Hepatocyte (in vitro differentiated cells): ENCODE measurements around the gene CHRNA1. TPM values are rescaled to one million over a fixed set of nuclear protein-coding genes. Genes with fewer than 3 reads are reported as not detected.
"Not testable (repeated sequence)": the region's sequence is repeated elsewhere in the genome, so short reads cannot be mapped to it uniquely, and the experiment has no call there.

Source experiments
- DNase-seq: peaks from one replicate; pipeline ENCODE4 v3.0.0-alpha.2; 2016; ENCODE audit warnings: low spot score
- H2AFZ ChIP-seq: fragments of 200-600 bp; sonication (generic); 2 replicates; pipeline ENCODE4 v1.6.0; 2016; ENCODE audit warnings: antibody characterized with exemption, mild to moderate bottlenecking
- H3K27ac ChIP-seq: fragments of 200-600 bp; sonication (generic); 2 replicates; pipeline ENCODE4 v1.5.1; 2016; ENCODE audit warnings: mild to moderate bottlenecking
- H3K27me3 ChIP-seq: fragments of 200-600 bp; sonication (generic); 2 replicates; pipeline ENCODE4 v1.6.1; 2016
- H3K36me3 ChIP-seq: fragments of 200-600 bp; sonication (generic); replicated peaks from 2 replicates; pipeline ENCODE4 v1.5.1; 2016; ENCODE audit warnings: low read depth; ENCODE audit not compliant: insufficient read depth
- H3K4me1 ChIP-seq: fragments of 200-600 bp; sonication (generic); 2 replicates; pipeline ENCODE4 v1.5.1; 2016; ENCODE audit warnings: mild to moderate bottlenecking, moderate library complexity; ENCODE audit not compliant: insufficient read depth
- H3K4me2 ChIP-seq: fragments of 200-600 bp; sonication (generic); 2 replicates; pipeline ENCODE4 v1.6.0; 2016
- H3K4me3 ChIP-seq: fragments of 200-600 bp; sonication (generic); 2 replicates; pipeline ENCODE4 v1.5.1; 2016; ENCODE audit warnings: mild to moderate bottlenecking
- H3K79me2 ChIP-seq: fragments of 200-600 bp; sonication (generic); 2 replicates; pipeline ENCODE4 v1.6.0; 2017; ENCODE audit warnings: mild to moderate bottlenecking
- H3K9me2 ChIP-seq: fragments of 200-600 bp; sonication (generic); replicated peaks from 2 replicates; pipeline ENCODE4 v1.6.0; 2017; ENCODE audit warnings: mild to moderate bottlenecking; ENCODE audit not compliant: insufficient read depth
- H3K9me3 ChIP-seq: fragments of 200-600 bp; sonication (generic); 2 replicates; pipeline ENCODE4 v1.5.1; 2016; ENCODE audit warnings: low read depth, mild to moderate bottlenecking
- H4K20me1 ChIP-seq: fragments of 200-600 bp; sonication (generic); 2 replicates; pipeline ENCODE4 v1.6.0; 2016; ENCODE audit warnings: mild to moderate bottlenecking; ENCODE audit not compliant: insufficient read depth, poor library complexity, severe bottlenecking
- CTCF ChIP-seq: fragments of 200-600 bp; sonication (generic); IDR thresholded peaks from 2 replicates; pipeline ENCODE4 v1.5.1; 2016; ENCODE audit warnings: antibody characterized with exemption, mild to moderate bottlenecking; ENCODE audit not compliant: poor library complexity
- EZH2 ChIP-seq: fragments of 200-600 bp; sonication (generic); IDR thresholded peaks from 2 replicates; pipeline ENCODE4 v1.6.1; 2016; ENCODE audit warnings: antibody characterized with exemption, mild to moderate bottlenecking, borderline replicate concordance
- EZH2phosphoT487 ChIP-seq: fragments of 200-600 bp; sonication (generic); IDR thresholded peaks from one replicate; pipeline ENCODE4 v1.6.1; 2018; ENCODE audit warnings: antibody characterized with exemption, mild to moderate bottlenecking, low read depth, moderate library complexity; ENCODE audit not compliant: unreplicated experiment, severe bottlenecking
- WGBS: methylation state at CpG from one replicate; pipeline ENCODE4 v1.1.6; 2016; ENCODE audit warnings: low lambda C conversion rate; ENCODE audit errors: missing lambda C conversion rate; 5-methylcytosine and 5-hydroxymethylcytosine counted together
- polyA plus RNA-seq: library from polyadenylated mRNA; unstranded; fragments of >200 nt; fragmentation: Nextera tagmentation; extraction: Ambion mirVana; gene quantifications from 2 replicates; pipeline ENCODE4 v1.2.1, GENCODE V29; 2016
- total RNA-seq: library from RNA; depleted of rRNA; stranded (reverse); fragments of >200 nt; gene quantifications from 2 replicates; pipeline ENCODE4 v1.2.3, GENCODE V29; 2014

The CHRNA1 gene
- total and polyA plus RNA-seq, 2 experiments from 2014 or later = 1.5 to 1.9 TPM

- no peaks in the 10 kb centered on the region for H4K20me1 ChIP-seq
- no peak overlapping the region for H3K27ac ChIP-seq
- H3K9me3 ChIP-seq = no peaks in the 10 kb centered on the region
- no peaks in the 10 kb centered on the region for H3K4me1 ChIP-seq
- no peaks in the 10 kb centered on the region for H3K36me3 ChIP-seq
- no peak overlapping the region for H3K4me3 ChIP-seq
- H3K4me2 ChIP-seq = no peak overlapping the region
- WGBS = 79% methylated on average over 6 of the region's 6 CpGs
- H3K79me2 ChIP-seq = no peaks in the 10 kb centered on the region
- H2AFZ ChIP-seq = no peak overlapping the region
- H3K9me2 ChIP-seq = no peaks in the 10 kb centered on the region
- H3K27me3 ChIP-seq = no peaks in the 10 kb centered on the region
- TF ChIP-seq EZH2phosphoT487 = no peak
- no peak for TF ChIP-seq CTCF
- TF ChIP-seq EZH2 = no peak
- DNase-seq = no peak
Observed at GRCh38 chr2:174711206-174711605, 53.1 kb downstream of the CHRNA1 start.

GRCh38 chr2:174709416-174710004, 54.8 kb downstream of the CHRNA1 start:
- WGBS = 99% methylated on average over 27 of the region's 32 CpGs
- not testable (repeated sequence) for H4K20me1 ChIP-seq, H2AFZ ChIP-seq, H3K4me3 ChIP-seq, H3K79me2 ChIP-seq, H3K9me3 ChIP-seq, H3K27ac ChIP-seq, DNase-seq, H3K27me3 ChIP-seq, H3K36me3 ChIP-seq, H3K9me2 ChIP-seq, H3K4me2 ChIP-seq, H3K4me1 ChIP-seq

- 78% methylated on average over 9 of the region's 9 CpGs for WGBS
- Histone ChIP-seq H3K27me3 (no peaks in the 10 kb centered on the region), H3K9me3 (no peaks in the 10 kb centered on the region), H3K4me3 (no peak overlapping the region), H3K27ac (no peak overlapping the region), H4K20me1 (no peaks in the 10 kb centered on the region), H3K9me2 (no peaks in the 10 kb centered on the region), H3K36me3 (no peaks in the 10 kb centered on the region), H3K4me1 (no peaks in the 10 kb centered on the region), H2AFZ (no peak overlapping the region), H3K4me2 (no peak overlapping the region), H3K79me2 (no peaks in the 10 kb centered on the region)
- DNase-seq = no peak
- no peak for TF ChIP-seq EZH2
- no peak for TF ChIP-seq EZH2phosphoT487
- no peak for TF ChIP-seq CTCF
Observed at GRCh38 chr2:174708713-174709112, 55.6 kb downstream of the CHRNA1 start.

- no peaks in the 10 kb centered on the region for H3K4me1 ChIP-seq
- no peaks in the 10 kb centered on the region for H3K9me2 ChIP-seq
- no peak overlapping the region for H3K27ac ChIP-seq
- no peaks in the 10 kb centered on the region for H3K27me3 ChIP-seq
- TF ChIP-seq EZH2 = no peak
- TF ChIP-seq CTCF = no peak
- no peak for TF ChIP-seq EZH2phosphoT487
- no peak for DNase-seq
- H2AFZ ChIP-seq = no peak overlapping the region
- no peaks in the 10 kb centered on the region for H3K9me3 ChIP-seq
- H3K36me3 ChIP-seq = no peaks in the 10 kb centered on the region
- no peaks in the 10 kb centered on the region for H3K79me2 ChIP-seq
- no peaks in the 10 kb centered on the region for H4K20me1 ChIP-seq
- 69% methylated on average over 4 of the region's 4 CpGs for WGBS
- H3K4me3 ChIP-seq = no peak overlapping the region
- no peak overlapping the region for H3K4me2 ChIP-seq
Observed at GRCh38 chr2:174705321-174705720, 59.0 kb downstream of the CHRNA1 start.
